HFFc6 (cell line): ENCODE results near the gene TUBGCP4. TPM values are rescaled to one million over a fixed set of nuclear protein-coding genes. Genes with fewer than 3 reads are reported as not detected.

Source experiments
- DNase-seq: peaks from one replicate; pipeline ENCODE4 v3.0.0-alpha.2; 2018
- H3K27ac Mint-ChIP-seq: 2 replicates; pipeline ENCODE4 v1.8.0; 2020; ENCODE audit warnings: mild to moderate bottlenecking, mixed read lengths
- H3K27me3 Mint-ChIP-seq: 2 replicates; pipeline ENCODE4 v1.8.0; 2021; ENCODE audit warnings: mild to moderate bottlenecking, moderate library complexity, mixed read lengths; ENCODE audit not compliant: insufficient read depth
- H3K36me3 Mint-ChIP-seq: 2 replicates; pipeline ENCODE4 v1.8.0; 2021; ENCODE audit warnings: low read depth, mixed read lengths
- H3K4me1 Mint-ChIP-seq: 2 replicates; pipeline ENCODE4 v1.8.0; 2020; ENCODE audit warnings: low read depth, mixed read lengths
- H3K4me3 Mint-ChIP-seq: 2 replicates; pipeline ENCODE4 v1.8.0; 2020; ENCODE audit warnings: mild to moderate bottlenecking, moderate library complexity, mixed read lengths
- H3K9me3 Mint-ChIP-seq: 2 replicates; pipeline ENCODE4 v1.8.0; 2020; ENCODE audit warnings: mild to moderate bottlenecking, mixed read lengths
- CTCF ChIP-seq: fragments of 200-600 bp; sonication (generic); IDR thresholded peaks from 2 replicates; pipeline ENCODE4 v1.5.0; 2021; ENCODE audit warnings: antibody characterized with exemption, mild to moderate bottlenecking
- total RNA-seq, 6 experiments: library from RNA; stranded (reverse); fragmentation: NEBNext Ultra II Directional; extraction: Animal tissue kit (Norgen Biotek cat#: 25700); gene quantifications; 2 replicates in 1 of 6; 3 replicates in 5 of 6; pipeline ENCODE4 v1.2.3, GENCODE V29; 2021

TUBGCP4 gene
- total RNA-seq, 6 experiments from 2014 or later = 16.1 to 22.2 (median 18.7) TPM

- Mint-ChIP-seq H3K9me3 (no peaks in the 10 kb centered on the region), H3K36me3 (peaks cover 15% of the 10 kb centered on the region; the same call in 1 of the 2 replicates), H3K27me3 (no peaks in the 10 kb centered on the region), H3K4me3 (peak overlapping the region; percentile 94), H3K4me1 (peaks cover 26% of the 10 kb centered on the region), H3K27ac (peak overlapping the region; percentile 96)
- no peak for DNase-seq
- no peak for TF ChIP-seq CTCF
These were observed 40.2 kb upstream of the TUBGCP4 start for GRCh38 chr15:43330780-43331087.

- H3K4me1 Mint-ChIP-seq = peaks cover 9% of the 10 kb centered on the region
- H3K9me3 Mint-ChIP-seq = no peaks in the 10 kb centered on the region
- H3K27me3 Mint-ChIP-seq = no peaks in the 10 kb centered on the region
- no peaks in the 10 kb centered on the region for H3K36me3 Mint-ChIP-seq
- DNase-seq = no peak
- no peak overlapping the region for H3K4me3 Mint-ChIP-seq
- TF ChIP-seq CTCF = peak; percentile 34; the same call in 1 of the 2 replicates
- H3K27ac Mint-ChIP-seq = no peak overlapping the region
These were observed 24.6 kb upstream of the TUBGCP4 start for GRCh38 chr15:43346305-43346704.

GRCh38 chr15:43347114-43347513 is 23.8 kb upstream of the TUBGCP4 start:
- Mint-ChIP-seq H3K27me3 (no peaks in the 10 kb centered on the region), H3K9me3 (no peaks in the 10 kb centered on the region), H3K27ac (no peak overlapping the region), H3K36me3 (no peaks in the 10 kb centered on the region), H3K4me3 (no peak overlapping the region), H3K4me1 (peaks cover 9% of the 10 kb centered on the region)
- no peak for DNase-seq
- TF ChIP-seq CTCF = no peak

- no peak for TF ChIP-seq CTCF
- H3K27me3 Mint-ChIP-seq = peaks cover 1% of the 10 kb centered on the region; the same call in 1 of the 2 replicates
- H3K9me3 Mint-ChIP-seq = no peaks in the 10 kb centered on the region
- H3K4me3 Mint-ChIP-seq = no peak overlapping the region
- H3K27ac Mint-ChIP-seq = no peak overlapping the region
- H3K4me1 Mint-ChIP-seq = no peaks in the 10 kb centered on the region
- DNase-seq = no peak
- peaks cover 6% of the 10 kb centered on the region for H3K36me3 Mint-ChIP-seq
These were observed 18.1 kb upstream of the TUBGCP4 start for GRCh38 chr15:43352693-43353382.

- no peak overlapping the region for H3K27ac Mint-ChIP-seq
- no peaks in the 10 kb centered on the region for H3K27me3 Mint-ChIP-seq
- H3K4me1 Mint-ChIP-seq = 0 out of 2 replicates have a peak, but pooled peaks cover 5% of the 10 kb centered on the region
- H3K9me3 Mint-ChIP-seq = peaks cover 47% of the 10 kb centered on the region
- no peak for DNase-seq
- no peak overlapping the region for H3K4me3 Mint-ChIP-seq
- TF ChIP-seq CTCF = no peak
- H3K36me3 Mint-ChIP-seq = peaks cover 79% of the 10 kb centered on the region
These were observed 10.1 kb upstream of the TUBGCP4 start for GRCh38 chr15:43360821-43361220.
